ENCODE data around the gene TGFBI. TPM values are rescaled to one million over a fixed set of nuclear protein-coding genes. Genes with fewer than 3 reads are reported as not detected.

The TGFBI gene
- total RNA-seq, 1 donor from 2014 or later, result 345 TPM

DNA sequence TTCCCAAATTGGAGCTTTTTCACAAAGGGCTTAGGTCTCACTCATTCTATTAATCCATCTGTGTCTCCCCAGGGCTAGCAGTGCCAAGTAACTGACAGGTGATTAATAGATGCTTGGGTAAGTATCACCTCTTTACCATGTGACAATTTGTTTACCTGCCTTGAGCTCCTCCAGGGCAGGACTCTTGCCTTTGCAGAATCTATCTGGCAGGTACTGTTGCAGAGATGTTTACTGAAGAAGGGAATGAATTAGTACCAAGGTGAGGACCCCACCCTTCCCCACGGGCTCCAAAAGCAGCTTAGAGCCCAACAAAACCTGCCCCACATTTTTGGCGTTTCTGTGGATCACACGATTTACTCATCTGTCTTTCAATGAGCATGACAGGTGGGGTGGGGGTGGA, 698 bp upstream of the TGFBI start:
- no peak for DNase-seq (ENCODE audit: low spot score in 2 of 2, unreplicated experiment in 2 of 2)
- H3K27ac Mint-ChIP-seq, result no peak overlapping the region
- no peak overlapping the region for H3K4me3 Mint-ChIP-seq
- H3K9me3 Mint-ChIP-seq, result no peaks in the 10 kb centered on the region
- no peaks in the 10 kb centered on the region for H3K36me3 Mint-ChIP-seq
- peaks cover 19% of the 10 kb centered on the region for H3K27me3 Mint-ChIP-seq (ENCODE audit: low read depth)
- H3K4me1 Mint-ChIP-seq, result peaks cover 35% of the 10 kb centered on the region
- TF ChIP-seq, protein P1, sequence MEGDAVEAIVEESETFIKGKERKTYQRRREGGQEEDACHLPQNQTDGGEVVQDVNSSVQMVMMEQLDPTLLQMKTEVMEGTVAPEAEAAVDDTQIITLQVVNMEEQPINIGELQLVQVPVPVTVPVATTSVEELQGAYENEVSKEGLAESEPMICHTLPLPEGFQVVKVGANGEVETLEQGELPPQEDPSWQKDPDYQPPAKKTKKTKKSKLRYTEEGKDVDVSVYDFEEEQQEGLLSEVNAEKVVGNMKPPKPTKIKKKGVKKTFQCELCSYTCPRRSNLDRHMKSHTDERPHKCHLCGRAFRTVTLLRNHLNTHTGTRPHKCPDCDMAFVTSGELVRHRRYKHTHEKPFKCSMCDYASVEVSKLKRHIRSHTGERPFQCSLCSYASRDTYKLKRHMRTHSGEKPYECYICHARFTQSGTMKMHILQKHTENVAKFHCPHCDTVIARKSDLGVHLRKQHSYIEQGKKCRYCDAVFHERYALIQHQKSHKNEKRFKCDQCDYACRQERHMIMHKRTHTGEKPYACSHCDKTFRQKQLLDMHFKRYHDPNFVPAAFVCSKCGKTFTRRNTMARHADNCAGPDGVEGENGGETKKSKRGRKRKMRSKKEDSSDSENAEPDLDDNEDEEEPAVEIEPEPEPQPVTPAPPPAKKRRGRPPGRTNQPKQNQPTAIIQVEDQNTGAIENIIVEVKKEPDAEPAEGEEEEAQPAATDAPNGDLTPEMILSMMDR (IDR thresholded peaks at IDR 0.05; ENCODE audit: unreplicated experiment), result no peak

DNA sequence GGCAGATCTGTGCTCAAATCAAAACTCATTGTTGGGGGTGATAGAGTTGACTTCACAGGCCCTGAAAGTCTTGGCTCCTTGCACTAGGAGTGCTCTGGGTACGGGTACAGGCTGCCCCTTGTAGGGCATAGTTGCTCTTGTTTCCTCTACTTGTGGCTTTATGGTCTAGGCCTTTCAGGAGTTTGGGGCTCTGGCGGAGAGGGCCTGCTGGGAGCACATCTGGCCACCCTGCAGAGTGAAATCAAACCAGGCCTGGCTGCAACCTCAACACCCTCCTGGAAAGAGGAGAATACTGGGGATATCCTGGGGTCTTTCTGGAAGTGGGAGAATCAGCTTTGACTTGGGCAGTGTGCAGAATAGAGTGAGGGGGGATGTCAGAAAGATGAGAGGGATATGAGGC, 1.5 kb downstream of the TGFBI start:
- TF ChIP-seq, protein P1 (IDR thresholded peaks at IDR 0.05; ENCODE audit: unreplicated experiment), result no peak
- DNase-seq (ENCODE audit: low spot score in 2 of 2, unreplicated experiment in 2 of 2), result no peak
- H3K36me3 Mint-ChIP-seq, result peaks cover 5% of the 10 kb centered on the region
- no peaks in the 10 kb centered on the region for H3K9me3 Mint-ChIP-seq
- H3K4me1 Mint-ChIP-seq, result peaks cover 46% of the 10 kb centered on the region
- no peak overlapping the region for H3K27ac Mint-ChIP-seq
- H3K4me3 Mint-ChIP-seq, result peak overlapping the region; percentile 67
- peaks cover 18% of the 10 kb centered on the region for H3K27me3 Mint-ChIP-seq (ENCODE audit: low read depth)

DNA sequence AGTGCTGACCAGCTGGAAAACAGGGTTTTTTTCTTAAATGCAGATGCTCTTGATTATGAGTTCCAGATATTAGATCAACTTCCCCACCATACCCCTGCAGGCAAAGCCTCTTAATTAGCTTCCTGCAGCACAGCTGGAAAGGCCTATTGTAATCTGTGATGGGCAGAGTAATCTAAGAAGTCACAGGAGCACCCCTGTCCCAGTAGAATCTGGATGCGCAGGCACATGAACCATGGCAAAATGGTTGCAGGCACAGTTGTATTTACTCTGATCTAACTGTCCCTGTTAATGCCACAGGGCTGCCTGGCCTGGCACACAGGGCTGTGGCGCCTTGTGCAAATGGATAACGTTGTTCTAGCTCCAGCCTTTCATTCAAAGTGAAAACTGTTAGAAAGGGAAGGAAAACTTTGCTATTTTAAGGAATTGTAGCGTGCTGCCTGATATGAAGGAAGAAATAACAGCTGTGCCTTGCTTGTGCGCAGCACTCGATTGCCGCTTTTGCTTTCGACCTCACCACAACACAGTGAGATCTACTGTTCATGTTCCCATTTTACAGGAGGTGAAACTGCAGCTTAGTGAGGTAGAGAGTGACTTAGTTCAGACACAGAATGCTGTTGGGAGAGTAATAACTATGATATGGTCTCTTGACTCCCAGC, 2.3 kb downstream of the TGFBI start:
- H3K9me3 Mint-ChIP-seq, result no peaks in the 10 kb centered on the region
- H3K4me1 Mint-ChIP-seq, result peaks cover 43% of the 10 kb centered on the region
- TF ChIP-seq, protein P1 (IDR thresholded peaks at IDR 0.05; ENCODE audit: unreplicated experiment), result no peak
- H3K36me3 Mint-ChIP-seq, result peaks cover 5% of the 10 kb centered on the region
- DNase-seq (ENCODE audit: low spot score in 2 of 2, unreplicated experiment in 2 of 2), result no peak
- peaks cover 18% of the 10 kb centered on the region for H3K27me3 Mint-ChIP-seq (ENCODE audit: low read depth)
- peak overlapping the region; percentile 67 for H3K4me3 Mint-ChIP-seq
- no peak overlapping the region for H3K27ac Mint-ChIP-seq

- peaks cover 18% of the 10 kb centered on the region for H3K27me3 Mint-ChIP-seq (ENCODE audit: low read depth)
- DNase-seq (ENCODE audit: low spot score in 2 of 2, unreplicated experiment in 2 of 2), result no peak
- H3K4me3 Mint-ChIP-seq, result peak overlapping the region; percentile 37
- TF ChIP-seq, protein P1 (IDR thresholded peaks at IDR 0.05; ENCODE audit: unreplicated experiment), result no peak
- H3K27ac Mint-ChIP-seq, result peak overlapping the region; percentile 31
- H3K36me3 Mint-ChIP-seq, result peaks cover 8% of the 10 kb centered on the region
- H3K9me3 Mint-ChIP-seq, result no peaks in the 10 kb centered on the region
- H3K4me1 Mint-ChIP-seq, result peaks cover 48% of the 10 kb centered on the region
Measured at GRCh38 chr5:136031711-136032110, 2.9 kb downstream of the TGFBI start.

- DNase-seq (ENCODE audit: low spot score in 2 of 2, unreplicated experiment in 2 of 2), result no peak
- Mint-ChIP-seq H3K9me3 (no peaks in the 10 kb centered on the region), H3K36me3 (peaks cover 13% of the 10 kb centered on the region), H3K4me3 (no peak overlapping the region), H3K4me1 (peaks cover 57% of the 10 kb centered on the region), H3K27ac (no peak overlapping the region), H3K27me3 (ENCODE audit: low read depth) (peaks cover 12% of the 10 kb centered on the region)
- TF ChIP-seq, protein P1 (IDR thresholded peaks at IDR 0.05; ENCODE audit: unreplicated experiment), result no peak
Measured at GRCh38 chr5:136032564-136032963, 3.8 kb downstream of the TGFBI start.
